ENCODE results near the gene ARHGEF7. TPM values are rescaled to one million over a fixed set of nuclear protein-coding genes. Genes with fewer than 3 reads are reported as not detected.

ARHGEF7 gene
- total RNA-seq, 1 donor from 2014 or later: 86.5 TPM

GRCh38 chr13:111095911-111096501 is 19.1 kb upstream of the ARHGEF7 start:
- Mint-ChIP-seq H3K9me3 (ENCODE audit: low read depth) (no peaks in the 10 kb centered on the region), H3K27ac (no peak overlapping the region), H3K36me3 (ENCODE audit: insufficient read depth) (no peaks in the 10 kb centered on the region), H3K4me1 (ENCODE audit: low read depth) (no peaks in the 10 kb centered on the region), H3K27me3 (peaks cover 73% of the 10 kb centered on the region), H3K4me3 (ENCODE audit: low read depth) (no peak overlapping the region)
- no peak for TF ChIP-seq CTCF (IDR thresholded peaks at IDR 0.05; ENCODE audit: unreplicated experiment)
- no peak for DNase-seq (ENCODE audit: low spot score, unreplicated experiment)

- no peak for TF ChIP-seq CTCF (IDR thresholded peaks at IDR 0.05; ENCODE audit: unreplicated experiment)
- Mint-ChIP-seq H3K27ac (no peak overlapping the region), H3K36me3 (ENCODE audit: insufficient read depth) (no peaks in the 10 kb centered on the region), H3K9me3 (ENCODE audit: low read depth) (peaks cover 11% of the 10 kb centered on the region), H3K27me3 (peaks cover 63% of the 10 kb centered on the region), H3K4me3 (ENCODE audit: low read depth) (no peak overlapping the region), H3K4me1 (ENCODE audit: low read depth) (no peaks in the 10 kb centered on the region)
- DNase-seq (ENCODE audit: low spot score, unreplicated experiment): no peak
These were observed 15.8 kb upstream of the ARHGEF7 start for GRCh38 chr13:111099290-111099689.

- Mint-ChIP-seq H3K4me3 (ENCODE audit: low read depth) (no peak overlapping the region), H3K4me1 (ENCODE audit: low read depth) (peaks cover 2% of the 10 kb centered on the region), H3K27me3 (peaks cover 70% of the 10 kb centered on the region), H3K36me3 (ENCODE audit: insufficient read depth) (no peaks in the 10 kb centered on the region), H3K27ac (no peak overlapping the region), H3K9me3 (ENCODE audit: low read depth) (peaks cover 4% of the 10 kb centered on the region)
- DNase-seq (ENCODE audit: low spot score, unreplicated experiment): no peak
- no peak for TF ChIP-seq CTCF (IDR thresholded peaks at IDR 0.05; ENCODE audit: unreplicated experiment)
These were observed 5.1 kb upstream of the ARHGEF7 start for GRCh38 chr13:111110054-111110453.

- H3K4me1 Mint-ChIP-seq (ENCODE audit: low read depth): peaks cover 7% of the 10 kb centered on the region
- no peak overlapping the region for H3K4me3 Mint-ChIP-seq (ENCODE audit: low read depth)
- peaks cover 65% of the 10 kb centered on the region for H3K27me3 Mint-ChIP-seq
- H3K9me3 Mint-ChIP-seq (ENCODE audit: low read depth): no peaks in the 10 kb centered on the region
- no peak for TF ChIP-seq CTCF (IDR thresholded peaks at IDR 0.05; ENCODE audit: unreplicated experiment)
- peaks cover 3% of the 10 kb centered on the region for H3K36me3 Mint-ChIP-seq (ENCODE audit: insufficient read depth)
- H3K27ac Mint-ChIP-seq: no peak overlapping the region
- no peak for DNase-seq (ENCODE audit: low spot score, unreplicated experiment)
These were observed 3.7 kb upstream of the ARHGEF7 start for GRCh38 chr13:111111376-111111937.

- Mint-ChIP-seq H3K4me3 (ENCODE audit: low read depth) (no peak overlapping the region), H3K27me3 (peaks cover 58% of the 10 kb centered on the region), H3K9me3 (ENCODE audit: low read depth) (no peaks in the 10 kb centered on the region), H3K36me3 (ENCODE audit: insufficient read depth) (peaks cover 3% of the 10 kb centered on the region), H3K4me1 (ENCODE audit: low read depth) (peaks cover 7% of the 10 kb centered on the region), H3K27ac (no peak overlapping the region)
- DNase-seq (ENCODE audit: low spot score, unreplicated experiment): no peak
- TF ChIP-seq CTCF (IDR thresholded peaks at IDR 0.05; ENCODE audit: unreplicated experiment): no peak
These were observed 2.9 kb upstream of the ARHGEF7 start for GRCh38 chr13:111112196-111112595.

Measured in progenitor cell of endocrine pancreas (in vitro differentiated cells).